HG03060 (cell line): ENCODE results near the gene CCN6.

Experiments used
- ATAC-seq: cut with Tn5 transposase; IDR thresholded peaks from one replicate; pipeline ENCODE4 v1.9.1; 2021; ENCODE audit warnings: low read depth, moderate number of reproducible peaks; ENCODE audit not compliant: unreplicated experiment

CCN6 gene

DNA sequence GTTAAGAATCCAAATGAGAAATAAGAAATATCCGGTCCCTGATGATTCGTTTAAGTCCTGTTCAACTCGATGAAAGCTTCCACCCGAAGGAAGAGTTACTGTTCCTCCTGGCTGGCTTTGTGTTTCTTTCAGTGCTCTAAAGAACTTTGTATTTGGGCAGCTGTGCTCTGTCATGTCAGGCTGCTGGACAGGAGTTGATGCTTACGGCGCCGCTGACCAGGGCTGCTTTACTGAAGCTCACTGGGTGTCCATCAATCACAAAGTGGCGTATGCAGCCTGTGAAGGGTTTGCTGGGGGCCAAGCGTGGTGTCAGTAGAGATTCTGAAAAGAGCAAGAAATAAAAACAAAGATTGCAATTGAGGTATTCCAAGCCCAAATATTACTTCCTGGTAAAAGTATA, 55.4 kb downstream of the CCN6 start:
- ATAC-seq: no peak

DNA sequence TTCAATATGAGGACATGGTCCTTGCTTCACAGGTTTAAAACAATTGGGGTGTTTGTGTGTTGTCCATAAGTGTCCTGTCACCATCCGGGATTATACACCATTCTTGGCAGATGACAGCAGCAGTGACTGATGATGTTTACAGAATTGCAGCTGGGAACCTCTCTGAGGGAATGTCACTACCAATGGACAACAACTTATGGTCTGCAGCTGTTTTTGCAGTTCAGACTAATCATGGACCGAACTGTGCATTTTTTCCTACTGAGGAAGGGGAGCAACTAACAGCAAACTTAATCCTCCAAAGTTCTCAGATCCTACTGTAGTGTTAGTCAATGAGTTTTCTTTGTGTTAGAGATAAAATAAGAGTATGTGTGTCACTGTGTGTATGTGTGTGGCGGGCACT, 59.5 kb downstream of the CCN6 start:
- no peak for ATAC-seq

DNA sequence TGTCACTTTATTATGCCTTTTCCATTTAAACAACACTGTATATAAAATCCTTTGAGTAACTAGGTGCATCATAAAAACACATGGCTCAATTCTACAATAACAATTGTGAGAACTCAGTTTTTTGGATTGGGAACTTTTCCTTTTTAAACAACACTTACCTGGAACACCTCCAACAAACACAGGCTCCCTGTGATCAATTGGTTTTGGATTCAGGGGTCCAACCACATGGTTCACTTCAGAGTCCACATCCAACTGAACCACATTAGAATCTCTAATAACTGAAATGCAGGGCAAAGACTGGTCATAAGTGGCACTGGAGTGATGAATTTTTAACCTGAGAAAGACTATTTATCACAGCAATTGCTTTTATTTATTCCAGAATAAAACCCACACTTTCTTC, 60.0 kb downstream of the CCN6 start:
- no peak for ATAC-seq

DNA sequence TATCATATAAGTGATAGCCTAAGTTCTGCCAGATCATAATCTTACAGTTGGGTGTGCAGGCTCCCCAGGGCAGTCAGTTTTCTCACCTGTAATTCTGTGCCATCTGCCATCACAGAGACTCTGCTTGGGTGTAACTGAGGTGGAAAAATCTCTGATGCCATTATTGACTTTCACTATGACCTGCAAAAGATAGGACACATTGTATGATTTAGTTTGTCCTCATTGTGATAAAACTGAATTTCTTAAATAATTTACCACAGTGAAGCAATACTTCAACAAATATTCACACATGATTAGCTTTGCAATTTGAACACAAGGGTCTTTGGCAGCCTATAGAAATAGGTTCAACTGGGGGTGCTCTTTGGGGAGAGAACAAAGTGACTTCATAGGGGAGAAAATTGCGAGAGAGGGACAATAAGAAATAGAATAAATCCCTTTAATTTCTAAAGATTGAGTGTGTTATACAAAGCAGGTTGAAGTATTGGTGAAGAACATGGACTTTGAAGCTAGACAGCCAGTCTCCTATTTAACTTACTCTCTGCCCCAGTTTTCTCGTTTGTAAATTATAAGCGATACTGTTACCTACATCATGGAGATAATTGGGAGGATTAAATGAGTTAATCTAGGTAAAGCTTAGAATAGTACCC, 60.8 kb downstream of the CCN6 start:
- no peak for ATAC-seq

DNA sequence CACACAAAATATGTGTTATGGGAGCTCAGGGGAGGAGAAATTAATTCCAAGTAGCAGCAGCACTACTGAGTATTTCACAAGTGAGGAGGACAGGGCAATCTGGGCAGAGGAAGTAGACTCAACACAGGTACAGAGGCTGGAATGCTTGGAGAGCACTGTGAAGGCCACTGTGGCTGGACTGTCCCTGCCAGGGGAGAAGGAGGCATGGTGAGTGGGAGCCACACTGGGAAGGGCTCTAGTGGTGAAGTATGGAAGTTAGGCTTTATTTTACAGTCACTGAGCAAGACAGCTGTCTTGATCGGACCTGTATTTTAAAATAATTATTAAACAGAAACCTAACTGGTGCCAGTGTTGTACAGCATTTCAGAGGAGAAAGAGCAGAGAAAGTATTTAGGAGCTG, 62.3 kb downstream of the CCN6 start:
- no peak for ATAC-seq

DNA sequence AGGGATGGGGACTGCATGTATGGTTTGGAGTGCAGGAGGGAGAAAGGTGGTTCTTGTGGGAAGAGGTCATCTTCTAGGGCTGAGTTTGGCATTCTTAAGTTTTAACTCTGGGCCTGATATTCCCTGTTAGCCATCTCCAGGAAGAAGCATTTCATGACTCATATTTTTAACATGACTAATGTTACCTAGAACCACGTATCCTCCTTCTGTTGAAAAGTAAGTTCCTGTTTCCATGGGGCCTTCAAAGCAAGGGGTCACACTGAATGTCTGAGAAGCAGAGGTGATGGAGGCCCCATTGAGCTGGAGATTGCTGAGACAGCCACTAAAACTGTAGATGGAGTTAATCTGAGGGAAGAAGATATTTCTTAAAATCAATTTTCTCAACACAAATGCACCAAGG, 63.6 kb downstream of the CCN6 start:
- ATAC-seq: no peak

DNA sequence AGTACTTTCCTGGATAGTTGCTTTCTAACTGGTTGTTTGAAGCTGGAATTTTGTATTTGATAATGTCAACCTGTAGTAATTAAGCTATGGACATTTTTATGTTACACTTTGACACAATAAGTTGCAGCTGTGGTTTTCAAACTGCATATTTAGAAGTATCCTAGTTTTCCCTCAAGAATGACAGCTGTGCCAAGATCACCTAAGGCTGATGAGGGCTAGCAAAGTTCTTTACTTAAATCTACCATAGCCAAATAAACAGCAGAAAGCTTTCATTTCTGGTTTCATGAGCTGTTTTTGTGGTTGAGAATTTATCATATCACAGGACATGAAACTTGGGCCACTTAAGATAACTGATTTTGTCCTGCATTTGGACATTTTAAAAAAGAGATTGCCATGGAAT, 64.1 kb downstream of the CCN6 start:
- ATAC-seq: no peak
